Fibroblast of skin of right biceps (primary cell): ENCODE measurements around the gene EPS15.

Experiments used
- DNase-seq: peaks from one replicate; pipeline ENCODE4 v3.0.0-alpha.2; 2013

Gene EPS15

DNA sequence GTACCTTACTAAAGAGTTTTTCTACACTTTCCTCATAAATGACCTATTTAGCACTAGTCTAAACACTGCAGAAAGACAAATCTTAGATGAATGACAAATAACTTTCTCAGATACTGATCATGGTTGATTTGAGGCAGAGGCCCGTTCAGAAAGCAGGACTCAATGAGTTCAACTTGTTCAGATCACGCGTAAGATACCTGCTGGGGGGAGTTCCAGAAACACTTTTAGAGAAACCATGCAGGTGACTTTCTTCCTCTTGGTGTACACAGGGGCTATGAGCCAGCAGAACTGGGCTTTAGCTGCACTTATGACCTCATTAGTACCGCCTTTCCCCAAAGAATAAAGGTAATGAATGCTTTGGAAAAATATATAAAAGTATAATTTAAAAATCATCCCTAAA, 149.9 kb downstream of the EPS15 start:
- DNase-seq: no peak

DNA sequence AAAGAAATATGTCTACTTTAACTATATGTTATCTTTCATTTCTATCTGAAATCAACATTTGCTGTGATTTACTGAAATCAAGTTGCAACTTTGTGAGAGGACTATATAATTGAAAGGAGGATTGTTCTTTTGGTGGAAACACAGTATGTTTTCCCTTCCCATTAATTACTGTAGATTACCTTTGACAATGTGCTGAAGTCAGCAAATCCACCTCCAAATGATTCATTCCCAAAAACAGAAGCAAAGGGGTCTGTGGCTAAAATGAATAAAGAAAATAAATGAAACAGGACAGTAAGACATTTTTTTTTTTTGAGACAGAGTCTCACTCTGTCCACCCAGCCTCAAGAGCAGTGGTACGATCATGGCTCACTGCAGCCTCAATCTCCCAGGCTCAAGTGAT, 153.3 kb downstream of the EPS15 start:
- no peak for DNase-seq

DNA sequence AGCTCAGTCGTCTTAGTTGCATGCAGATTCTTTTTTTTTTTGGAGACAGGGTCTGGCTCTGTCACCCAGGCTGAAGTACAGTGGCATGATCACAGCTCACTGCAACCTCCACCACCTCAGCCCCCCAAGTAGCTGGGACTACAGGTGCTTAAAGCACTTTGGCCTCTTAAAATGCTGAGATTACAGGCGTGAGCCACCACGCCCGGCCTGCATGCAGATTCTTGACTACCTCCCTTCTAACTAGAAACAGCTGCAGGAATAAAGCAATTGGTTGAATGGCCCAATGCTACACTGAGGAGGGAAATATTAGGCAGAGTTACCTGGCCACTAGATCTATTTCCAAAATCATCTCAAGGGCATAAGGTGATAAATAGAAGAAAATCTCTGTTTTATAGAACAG, 159.2 kb downstream of the EPS15 start:
- DNase-seq: no peak

DNA sequence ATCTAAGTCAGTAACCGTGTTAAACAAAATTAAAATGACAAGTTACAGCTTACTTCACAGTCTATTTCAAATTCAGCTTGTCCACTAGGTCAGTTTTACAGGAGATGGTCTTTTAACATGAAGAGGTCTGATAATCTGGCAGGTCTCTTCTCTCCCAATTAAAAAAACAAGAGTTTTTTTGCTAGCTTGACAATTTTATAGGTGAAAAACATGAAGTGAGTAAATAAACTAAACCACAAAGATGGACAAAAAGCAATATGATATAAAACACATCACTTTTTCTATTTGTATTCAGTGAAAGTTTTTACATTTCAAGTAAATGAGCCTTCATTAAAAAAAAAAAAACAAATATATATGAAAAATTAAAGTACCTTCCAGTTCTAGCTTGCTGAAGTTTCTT, 163.7 kb downstream of the EPS15 start:
- DNase-seq: no peak

DNA sequence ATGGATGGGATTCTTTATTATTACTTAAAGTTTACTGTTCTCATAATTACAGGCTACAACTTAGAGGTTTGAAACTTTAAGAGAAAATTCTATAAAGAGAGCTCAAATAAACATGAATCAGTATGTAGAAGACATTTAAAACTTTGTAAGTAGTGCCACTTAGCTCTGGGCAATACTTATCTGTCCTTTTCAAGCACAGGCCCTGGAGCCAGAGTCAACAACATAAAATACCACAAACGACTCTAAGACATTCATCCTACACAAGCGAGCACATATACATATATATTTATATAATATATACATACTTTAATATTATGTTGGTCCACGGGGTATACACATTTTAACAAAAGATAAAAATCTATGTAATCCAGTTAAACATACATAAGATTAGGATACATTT, 164.7 kb downstream of the EPS15 start:
- DNase-seq: no peak

DNA sequence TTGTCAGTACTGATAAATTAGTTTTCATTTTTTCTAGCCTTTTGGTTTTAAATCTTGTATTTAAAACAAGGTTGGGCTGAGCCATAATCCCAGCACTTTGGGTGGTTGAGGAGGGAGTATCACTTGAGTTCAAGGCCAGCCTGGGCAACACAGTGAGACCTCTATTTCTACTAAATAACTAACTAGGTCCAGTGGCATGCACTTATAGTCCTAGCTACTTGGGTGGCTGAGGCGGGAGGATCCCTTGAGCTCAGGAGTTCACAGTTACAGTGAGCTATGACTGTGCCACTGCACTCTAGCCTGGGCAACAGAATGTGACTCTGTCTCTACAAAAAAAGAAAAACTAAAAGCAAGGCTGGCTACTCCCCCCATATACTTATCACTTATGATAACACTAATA, 167.2 kb downstream of the EPS15 start:
- no peak for DNase-seq

DNA sequence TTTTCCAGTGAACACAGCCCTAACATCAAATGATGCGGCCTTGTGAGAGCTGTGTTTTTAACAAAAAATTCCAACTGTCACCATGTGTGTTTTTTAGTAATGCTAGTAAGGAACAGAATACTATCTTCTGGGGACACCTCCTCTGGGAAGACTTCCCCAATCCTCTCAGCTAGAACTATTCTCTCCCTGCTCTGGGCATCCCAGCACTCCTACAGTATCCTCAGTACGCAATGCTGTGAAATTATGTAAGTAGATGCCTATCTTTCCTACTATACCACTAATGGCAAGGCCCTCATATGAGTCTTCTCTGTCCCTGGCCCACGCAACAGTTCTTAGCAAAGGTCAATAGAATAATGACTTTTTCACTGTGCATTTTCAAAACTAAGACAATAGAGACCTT, 169.2 kb downstream of the EPS15 start:
- DNase-seq: no peak

DNA sequence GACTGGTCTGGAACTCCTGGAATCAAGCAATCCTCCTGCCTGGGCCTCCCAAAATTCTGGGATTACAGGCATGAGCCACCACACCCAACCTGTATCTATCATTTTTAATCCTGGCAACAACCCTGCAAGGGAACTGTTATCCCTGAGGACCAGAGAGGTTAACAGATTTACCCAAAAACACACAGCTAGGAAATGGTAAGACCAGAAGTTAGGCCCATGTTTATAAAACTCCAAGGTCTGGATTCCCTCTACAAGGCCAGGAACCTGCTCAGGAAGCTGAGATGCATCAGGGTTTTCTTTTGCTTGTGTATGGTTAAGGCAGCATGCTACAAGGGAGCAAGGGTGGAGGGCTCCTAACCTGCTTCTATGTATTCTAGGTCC, 170.9 kb downstream of the EPS15 start:
- no peak for DNase-seq

DNA sequence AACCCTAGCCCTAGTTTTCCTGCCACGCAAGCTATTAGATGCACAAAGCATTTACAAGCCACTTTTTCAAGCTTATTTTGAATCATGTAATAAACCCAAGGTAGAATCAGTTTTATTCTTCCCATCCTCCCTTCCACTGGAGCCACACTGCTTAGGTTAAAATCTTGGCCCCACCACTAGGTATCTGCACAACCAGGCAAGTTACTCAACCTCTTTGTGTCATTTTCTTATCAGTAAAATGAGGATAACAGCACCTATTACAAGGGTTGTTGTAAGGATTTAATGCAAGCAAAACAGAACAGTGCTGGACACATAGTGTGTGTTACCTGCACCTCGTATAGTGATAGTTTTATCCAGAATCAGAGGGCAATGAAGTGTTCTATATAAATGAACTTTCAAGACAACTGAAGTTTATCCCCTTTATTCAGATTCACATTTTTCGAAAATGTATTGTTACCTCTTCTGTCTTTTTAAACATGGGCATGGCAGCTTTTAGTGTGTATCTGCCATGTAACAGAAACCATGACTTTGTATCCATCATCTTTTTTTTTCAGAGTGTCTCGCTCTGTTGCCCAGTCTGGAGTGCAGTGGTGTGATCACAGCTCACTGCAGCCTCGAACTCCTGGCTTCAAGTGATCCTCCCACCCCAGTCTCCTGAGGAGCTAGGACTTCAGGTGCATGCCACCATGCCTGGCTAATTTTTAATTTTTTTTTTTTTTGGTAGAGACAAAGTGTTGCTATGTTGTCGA, 171.5 kb downstream of the EPS15 start:
- no peak for DNase-seq

DNA sequence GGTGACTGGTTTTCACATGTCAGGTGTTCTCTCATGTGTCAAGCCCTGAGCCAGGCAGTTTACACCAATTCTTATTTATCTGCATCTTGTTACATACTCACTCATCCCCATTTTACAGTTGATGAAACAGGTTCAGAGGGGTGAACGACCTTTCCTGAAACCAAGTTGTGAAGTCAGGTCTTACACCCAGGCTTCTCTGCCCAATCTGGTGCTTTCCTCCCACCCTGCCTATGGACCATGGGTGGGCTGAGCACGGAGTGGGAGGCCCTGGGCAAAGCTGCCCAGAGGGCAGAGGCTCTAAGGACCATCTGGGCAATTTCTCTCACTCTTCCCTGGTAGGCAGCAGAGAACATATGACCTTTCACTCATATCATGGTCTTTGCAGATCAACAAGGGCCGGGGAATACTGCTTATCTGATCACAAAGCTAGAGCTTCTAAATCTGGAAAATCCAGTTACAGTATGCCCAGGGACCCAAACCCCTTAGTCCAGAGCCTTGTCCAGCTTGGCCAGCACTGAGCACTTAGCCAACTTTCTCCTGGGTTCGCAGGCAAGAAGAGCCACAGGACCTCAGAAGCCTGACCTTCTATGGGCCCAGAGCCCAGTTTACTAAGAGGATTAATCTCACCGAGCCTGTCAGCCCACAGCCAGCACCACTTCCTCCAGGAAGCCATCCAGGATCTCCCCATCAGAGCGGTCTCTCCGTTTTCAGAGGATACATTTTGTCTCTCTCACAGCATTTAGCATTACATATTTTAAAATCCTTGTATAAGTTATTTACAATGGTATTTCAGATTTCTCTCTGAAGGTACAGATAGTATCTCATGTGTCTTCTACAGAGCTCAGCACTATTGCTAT, 172.8 kb downstream of the EPS15 start:
- DNase-seq: no peak

DNA sequence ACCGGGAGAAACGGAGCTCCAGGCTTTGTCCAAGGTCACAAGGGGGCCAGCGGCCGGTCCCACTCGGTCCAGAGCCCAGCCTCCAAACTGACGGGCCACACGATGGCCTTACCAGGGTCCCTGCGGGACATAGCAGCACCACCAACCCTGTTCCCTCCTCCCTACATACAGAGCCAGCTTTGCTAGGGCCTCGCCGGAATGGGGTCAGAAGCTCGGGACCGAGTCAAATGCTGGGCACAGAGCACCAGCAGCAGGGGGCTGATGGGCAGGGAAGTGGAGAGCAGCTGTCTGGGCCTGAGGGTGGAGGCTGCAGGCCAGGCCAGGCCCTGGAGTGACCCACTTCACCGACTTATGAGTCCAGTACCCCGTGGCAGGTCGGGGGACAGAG, 173.8 kb downstream of the EPS15 start:
- DNase-seq: no peak

DNA sequence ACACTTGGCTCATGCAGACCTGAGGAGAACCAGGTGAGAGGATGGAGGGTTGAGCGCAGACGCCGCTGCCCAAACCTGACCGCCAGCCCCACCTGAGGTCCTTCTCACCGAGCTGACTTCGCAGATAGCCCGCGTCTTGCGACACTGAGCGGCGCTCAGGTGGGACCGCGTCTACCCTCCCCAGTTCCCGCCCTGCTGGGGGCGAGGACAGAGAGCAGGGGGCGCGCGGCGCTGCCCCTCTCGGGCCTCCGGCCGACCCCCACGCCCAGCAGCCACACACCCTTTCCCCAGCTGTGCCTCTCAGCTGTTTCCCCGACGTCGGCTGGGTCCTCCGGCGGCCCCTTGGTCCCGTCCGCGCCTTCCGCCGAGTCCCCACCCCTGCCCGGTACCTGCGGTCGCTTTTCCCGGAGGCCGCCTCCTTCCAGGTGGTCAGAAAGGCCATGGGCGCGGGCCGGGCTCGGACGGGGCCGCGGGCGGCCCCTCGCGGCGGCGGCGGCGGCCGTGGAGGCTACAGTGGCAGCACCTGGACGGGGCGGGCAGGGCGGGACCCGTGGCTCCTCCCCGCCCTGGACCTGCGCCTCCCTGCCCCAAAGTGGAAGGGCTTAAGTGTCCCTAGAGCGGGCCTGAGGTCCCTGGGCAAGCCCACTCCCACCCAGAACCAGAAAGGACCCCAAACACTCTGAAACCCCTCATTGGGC, 174.3 kb downstream of the EPS15 start:
- DNase-seq: no peak

DNA sequence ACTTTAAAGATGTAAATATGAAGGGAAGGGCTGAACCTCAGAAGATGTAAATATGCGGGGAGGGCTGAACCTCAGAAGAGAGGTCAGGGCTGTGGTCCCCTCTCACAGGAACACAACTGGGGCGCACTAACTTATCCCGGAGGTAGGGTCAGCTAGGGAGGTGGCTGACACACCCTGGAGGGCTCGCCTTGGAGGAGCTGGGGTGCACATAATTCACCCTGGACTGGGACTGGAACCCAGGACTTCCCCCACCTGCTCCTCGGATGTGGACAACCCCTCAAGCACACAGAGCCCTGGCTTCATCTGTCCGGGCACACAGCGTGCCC, 174.8 kb downstream of the EPS15 start:
- DNase-seq: no peak

DNA sequence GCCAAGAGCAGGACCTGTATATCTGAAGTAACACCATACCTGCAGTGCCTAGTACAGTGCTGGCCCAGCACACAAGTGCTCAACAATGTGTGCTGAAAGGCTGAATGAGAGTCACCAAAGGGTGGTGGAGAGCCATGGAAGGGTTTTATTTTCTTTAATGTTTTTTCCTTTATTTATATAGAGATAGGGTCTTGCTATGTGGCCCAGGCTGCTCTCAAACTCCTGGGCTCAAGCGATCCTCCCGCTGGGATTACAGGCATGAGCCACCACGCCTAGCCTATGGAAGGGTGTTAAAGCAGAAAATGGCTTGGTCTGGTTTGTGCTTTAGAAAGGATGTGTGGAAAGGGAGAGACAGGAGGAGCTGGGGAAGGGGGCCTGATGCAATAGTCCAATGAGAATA, 175.4 kb downstream of the EPS15 start:
- no peak for DNase-seq

DNA sequence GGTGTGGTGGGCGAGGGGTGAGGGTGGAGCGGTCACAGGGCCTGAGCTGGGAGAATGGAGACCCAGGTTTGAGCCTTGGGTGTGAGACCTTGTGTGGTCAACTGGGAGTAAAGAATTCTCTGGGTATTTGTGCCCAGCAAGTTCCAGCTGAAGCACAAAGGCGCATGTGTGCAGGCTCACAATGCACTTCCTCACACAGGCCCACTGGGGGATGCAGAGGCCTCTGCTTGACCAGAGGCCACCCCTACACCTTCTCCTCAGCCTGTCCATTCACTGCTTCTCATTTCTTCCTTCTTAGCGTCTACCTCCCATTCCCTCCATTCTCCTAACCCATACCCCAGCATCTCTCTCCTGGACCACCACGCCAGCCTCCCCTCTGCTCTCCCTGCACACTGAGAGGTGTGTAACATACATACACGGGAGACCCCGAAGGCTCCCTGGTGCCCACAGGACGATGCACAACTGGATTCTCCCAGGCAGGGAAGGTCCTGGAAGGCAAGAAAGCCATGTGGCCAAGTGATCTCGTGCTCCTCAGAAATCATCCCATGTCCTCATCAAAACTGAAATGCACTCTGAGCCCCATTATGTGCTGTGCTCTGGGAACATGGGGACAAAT, 176.4 kb downstream of the EPS15 start:
- DNase-seq: no peak

DNA sequence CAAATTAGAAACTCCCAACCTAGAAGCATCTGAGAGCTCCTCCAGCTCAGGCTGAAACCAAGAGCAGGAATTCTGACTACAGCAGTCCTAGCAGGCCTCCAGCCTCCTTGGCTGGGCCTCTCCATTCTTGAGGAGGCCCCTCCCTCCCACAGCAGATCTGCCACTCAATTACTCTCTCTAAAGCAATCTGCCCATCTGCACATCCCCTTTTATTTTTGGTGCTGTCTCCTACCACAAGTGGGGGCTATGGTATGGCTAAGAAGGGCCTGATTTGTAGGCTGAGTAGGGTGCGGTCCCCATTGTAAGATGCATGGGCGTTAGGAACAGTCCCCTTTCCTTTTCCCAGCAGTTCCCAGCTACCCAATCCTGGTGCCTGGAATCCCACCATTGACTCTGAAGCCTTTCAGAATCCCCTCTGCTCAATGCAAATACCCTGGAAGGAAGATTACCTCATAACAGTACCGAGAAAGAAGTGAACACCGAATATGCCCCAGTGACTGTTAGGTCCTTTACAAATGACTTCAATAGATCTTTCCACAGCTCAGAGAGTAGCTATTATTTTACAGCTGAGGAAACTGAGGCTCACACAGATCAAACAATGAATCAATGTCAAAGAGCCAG, 177.1 kb downstream of the EPS15 start:
- DNase-seq: peak; percentile 11

DNA sequence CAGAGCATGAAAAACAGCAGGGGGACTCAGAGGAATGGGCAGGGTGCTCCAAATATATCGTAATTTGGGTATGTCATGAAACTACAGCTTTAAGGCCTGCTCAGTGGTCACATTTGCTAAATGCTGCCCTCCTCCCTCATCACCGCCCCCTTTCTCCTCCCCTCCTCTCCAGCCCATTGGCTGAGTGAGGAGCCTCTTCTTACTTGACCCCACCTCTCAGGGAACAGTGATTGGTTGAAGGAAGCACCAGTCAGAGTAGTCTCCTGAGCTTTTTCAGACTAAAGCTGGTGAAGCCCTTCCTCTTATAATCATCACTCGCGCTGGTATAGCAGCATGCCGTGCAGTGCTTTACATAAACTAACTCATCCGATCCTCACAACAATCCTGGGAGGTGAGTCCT, 178.7 kb downstream of the EPS15 start:
- DNase-seq: no peak

DNA sequence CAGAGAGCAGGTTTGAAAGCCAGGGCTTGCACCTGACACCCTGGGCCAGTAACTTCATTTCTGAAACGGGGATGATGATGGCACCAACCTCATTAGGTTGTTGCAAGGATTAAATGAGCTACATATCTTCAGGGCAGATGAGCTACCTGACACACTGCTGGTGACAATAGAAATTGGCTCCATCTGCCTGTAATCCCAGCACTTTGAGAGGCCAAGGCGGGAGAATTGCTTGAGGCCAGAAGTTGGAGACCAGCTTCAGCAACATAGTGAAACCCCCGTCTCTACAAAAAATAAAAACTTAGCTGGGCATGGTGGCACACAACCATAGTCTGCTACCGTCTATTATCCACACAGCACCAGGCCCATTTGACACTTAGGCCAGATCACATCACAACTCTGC, 182.4 kb downstream of the EPS15 start:
- DNase-seq: no peak

DNA sequence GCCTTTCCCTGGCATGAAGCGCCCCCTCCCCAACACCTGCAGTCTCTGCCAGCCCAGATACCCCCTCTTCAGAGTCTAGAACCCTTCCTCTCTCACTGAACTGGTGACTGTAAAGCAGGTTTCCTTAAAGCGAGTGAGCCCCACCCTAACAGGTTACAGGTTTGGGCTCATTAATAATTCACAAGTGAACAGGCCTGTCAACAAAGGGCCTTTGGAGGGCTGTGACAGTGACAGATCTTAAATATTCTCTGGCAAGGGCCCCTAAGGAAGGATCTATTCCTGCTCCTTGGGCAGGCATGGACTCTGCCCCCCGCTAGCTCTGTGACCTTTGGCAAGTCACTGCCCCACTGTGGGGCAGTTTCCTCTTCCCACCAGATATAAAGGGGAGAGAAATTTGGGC, 183.1 kb downstream of the EPS15 start:
- DNase-seq: no peak

DNA sequence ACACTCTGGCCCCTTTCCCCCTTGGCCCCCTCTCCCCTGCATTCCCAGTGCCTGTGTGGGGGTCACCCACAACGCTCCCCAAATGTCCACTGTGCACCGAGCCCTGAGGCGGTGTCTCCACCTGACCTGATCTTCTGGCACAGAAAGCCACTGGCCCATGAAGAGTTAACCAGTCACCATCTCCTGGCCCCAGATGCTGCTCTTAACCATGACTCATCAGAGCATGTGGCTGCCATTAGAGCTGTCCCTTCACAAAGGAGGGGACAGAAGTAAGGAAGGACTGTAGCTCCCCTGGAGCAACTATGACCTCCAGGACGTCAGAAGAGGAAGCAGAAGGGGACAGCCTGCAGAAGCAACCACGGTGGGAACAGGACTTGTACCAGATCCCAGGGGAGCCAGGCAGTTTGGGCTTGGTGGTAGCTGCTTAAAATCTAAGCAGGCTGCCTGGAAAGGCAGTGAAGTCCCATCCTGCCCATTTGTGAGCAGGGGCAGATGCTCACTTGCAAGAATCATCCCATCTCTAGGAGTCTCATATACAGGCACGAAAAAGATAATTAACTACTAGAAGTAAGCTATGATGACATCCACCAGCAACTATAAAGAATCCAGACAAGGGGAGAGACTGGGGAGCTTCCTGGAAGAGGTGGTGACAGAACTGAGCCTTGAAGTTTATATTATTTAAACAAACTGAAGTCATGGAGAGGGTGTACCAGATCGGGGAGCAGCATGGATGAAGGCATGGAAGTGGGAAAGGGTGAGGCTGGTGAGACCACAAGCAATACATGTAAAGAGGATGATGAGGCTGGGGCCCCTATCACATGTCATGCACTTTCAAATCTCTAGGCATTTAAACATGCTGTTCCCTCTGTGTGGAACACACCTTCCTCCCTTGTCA, 187.6 kb downstream of the EPS15 start:
- DNase-seq: peak; percentile 57

DNA sequence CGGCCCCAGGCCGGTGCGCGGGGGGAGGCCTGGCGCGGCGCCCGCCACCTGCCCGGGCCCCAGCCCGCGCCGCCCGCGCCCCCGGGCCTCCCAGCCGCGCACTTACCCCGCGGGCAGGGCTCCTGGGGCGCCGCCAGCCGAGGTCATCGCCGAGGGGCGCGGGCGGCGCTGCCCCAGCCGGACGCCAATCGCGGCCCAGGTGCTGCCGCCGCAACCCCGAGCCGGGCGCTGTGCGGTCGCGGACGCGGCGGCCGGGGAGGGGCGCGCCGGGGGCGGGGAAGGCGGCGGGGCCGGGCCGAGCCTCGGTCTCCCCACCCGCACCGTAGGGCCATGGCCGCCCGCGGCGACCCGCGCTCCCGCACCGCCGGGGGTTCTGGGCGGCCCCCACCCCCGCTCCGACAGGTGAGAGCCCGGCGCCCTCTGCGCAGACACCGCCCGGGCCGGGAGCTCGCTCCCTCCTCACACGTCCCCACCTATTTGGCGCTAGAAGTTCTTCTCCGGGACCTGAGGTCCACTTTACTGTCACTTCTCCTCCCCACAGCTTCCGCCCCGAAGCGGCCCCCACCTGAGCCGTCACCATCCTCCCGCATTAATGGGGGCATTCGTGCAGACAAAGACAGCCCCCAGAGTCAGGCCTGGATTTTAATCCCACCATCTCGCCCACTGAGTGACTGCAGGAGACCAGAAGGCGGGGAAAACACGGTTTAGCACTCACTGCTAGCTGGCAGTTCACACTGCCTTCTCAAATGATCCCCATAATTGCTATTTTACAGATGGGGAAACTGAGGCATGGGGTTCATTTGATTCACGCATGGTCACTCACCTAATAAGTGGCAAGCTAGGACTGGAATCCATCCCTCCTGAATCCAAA, 188.5 kb downstream of the EPS15 start, which contains the start of gene TTC39A:
TSS of gene TTC39A (minus strand) at position 232 of the 871 bp plus-strand sequence. CDS start at position 147, 85 bp downstream.
- no peak for DNase-seq
